Gastrocnemius medialis (tissue), 4 donors: ENCODE data around the gene SLFN5.

Experiments
- POLR2A ChIP-seq, 2 donors: fragments of 450-650 bp; IDR thresholded peaks; one replicate each; pipeline ENCODE4 v1.6.1; 2017; ENCODE audit warnings: antibody characterized with exemption in 2 of 2, mild to moderate bottlenecking in 2 of 2, moderate library complexity in 2 of 2
- TF ChIP-seq, protein P1 (sequence below), 5 experiments: fragments of 450-650 bp in 3 of 5; fragments of 200-600 bp in 2 of 5; sonication (generic) in 2 of 5; IDR thresholded peaks in 4 of 5; conservative IDR thresholded peaks in 1 of 5; 1 replicate in 4 of 5; 2 replicates in 1 of 5; pipeline ENCODE4 v1.5.1; 2016 to 2019; ENCODE audit warnings: antibody characterized with exemption in 5 of 5, mild to moderate bottlenecking in 3 of 5, moderate library complexity in 3 of 5

DNA sequence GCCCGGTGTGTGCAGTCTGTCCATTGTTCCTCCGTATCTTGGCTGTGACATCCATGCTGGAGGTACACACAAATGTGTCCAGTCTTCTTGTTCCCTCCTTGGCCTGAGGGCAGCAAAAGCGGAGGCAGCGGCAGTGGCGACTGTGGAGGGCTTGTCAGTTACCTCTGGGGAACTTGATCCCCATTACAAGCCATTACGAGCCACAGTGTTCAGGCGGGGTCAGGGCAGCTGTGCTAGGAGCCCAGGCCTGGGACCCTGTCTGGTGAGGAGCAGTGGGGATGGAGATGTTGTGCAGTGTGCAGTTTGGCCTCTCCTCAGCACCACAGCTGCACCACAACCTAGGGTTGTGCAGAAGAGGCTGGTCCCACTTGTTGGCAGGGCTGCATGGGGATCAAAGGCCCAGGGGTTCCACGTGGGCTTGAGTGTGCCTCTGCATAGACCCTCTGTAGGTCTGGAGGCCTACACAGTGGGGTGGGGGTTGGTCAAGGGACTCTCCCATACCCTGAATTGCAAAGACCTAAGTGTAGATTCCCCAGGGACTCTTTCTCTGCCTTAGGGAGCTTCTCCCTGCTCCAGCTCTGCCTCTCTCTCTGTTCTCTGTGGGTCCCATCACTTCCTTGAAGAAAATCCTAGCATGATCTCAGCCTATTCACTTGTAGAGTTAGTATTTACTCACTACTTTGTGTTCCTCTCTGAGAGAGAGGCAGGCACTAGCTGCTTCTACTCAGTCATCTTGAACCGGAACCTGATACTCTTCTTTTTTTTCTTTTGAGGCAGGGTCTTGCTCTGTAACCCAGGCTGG is 71.7 kb downstream of the SLFN5 start:
- TF ChIP-seq, protein P1, sequence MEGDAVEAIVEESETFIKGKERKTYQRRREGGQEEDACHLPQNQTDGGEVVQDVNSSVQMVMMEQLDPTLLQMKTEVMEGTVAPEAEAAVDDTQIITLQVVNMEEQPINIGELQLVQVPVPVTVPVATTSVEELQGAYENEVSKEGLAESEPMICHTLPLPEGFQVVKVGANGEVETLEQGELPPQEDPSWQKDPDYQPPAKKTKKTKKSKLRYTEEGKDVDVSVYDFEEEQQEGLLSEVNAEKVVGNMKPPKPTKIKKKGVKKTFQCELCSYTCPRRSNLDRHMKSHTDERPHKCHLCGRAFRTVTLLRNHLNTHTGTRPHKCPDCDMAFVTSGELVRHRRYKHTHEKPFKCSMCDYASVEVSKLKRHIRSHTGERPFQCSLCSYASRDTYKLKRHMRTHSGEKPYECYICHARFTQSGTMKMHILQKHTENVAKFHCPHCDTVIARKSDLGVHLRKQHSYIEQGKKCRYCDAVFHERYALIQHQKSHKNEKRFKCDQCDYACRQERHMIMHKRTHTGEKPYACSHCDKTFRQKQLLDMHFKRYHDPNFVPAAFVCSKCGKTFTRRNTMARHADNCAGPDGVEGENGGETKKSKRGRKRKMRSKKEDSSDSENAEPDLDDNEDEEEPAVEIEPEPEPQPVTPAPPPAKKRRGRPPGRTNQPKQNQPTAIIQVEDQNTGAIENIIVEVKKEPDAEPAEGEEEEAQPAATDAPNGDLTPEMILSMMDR (IDR thresholded peaks at IDR 0.05 in 4 of 5, conservative IDR thresholded peaks at IDR 0.05 in 1 of 5): no peak
- TF ChIP-seq POLR2A (IDR thresholded peaks at IDR 0.05): no peak
